HK-2 (cell line): Measurements from ENCODE around the gene MAD1L1.
"Not testable (repeated sequence)": the region's sequence is repeated elsewhere in the genome, so short reads cannot be mapped to it uniquely, and the experiment has no call there.

Experiments
- DNase-seq: peaks from one replicate; pipeline ENCODE4 v3.0.0-alpha.2; 2018; ENCODE audit not compliant: unreplicated experiment

Gene MAD1L1

GRCh38 chr7:1942243-1942940, 290.4 kb downstream of the MAD1L1 start:
- DNase-seq, result no peak

GRCh38 chr7:1941464-1942242, 291.1 kb downstream of the MAD1L1 start:
- no peak for DNase-seq

- peak; percentile 60 for DNase-seq
These were observed 291.9 kb downstream of the MAD1L1 start for GRCh38 chr7:1940863-1941262.

GRCh38 chr7:1940402-1940786, 292.4 kb downstream of the MAD1L1 start:
- peak; percentile 78 for DNase-seq

- DNase-seq, result peak; percentile 35
These were observed 293.0 kb downstream of the MAD1L1 start for GRCh38 chr7:1939434-1940401.

GRCh38 chr7:1938788-1939433, 293.8 kb downstream of the MAD1L1 start:
- no peak for DNase-seq

- DNase-seq, result no peak
These were observed 295.5 kb downstream of the MAD1L1 start for GRCh38 chr7:1937252-1937605.

GRCh38 chr7:1936531-1937251, 296.1 kb downstream of the MAD1L1 start:
- DNase-seq, result no peak

GRCh38 chr7:1936006-1936310, 296.8 kb downstream of the MAD1L1 start:
- no peak for DNase-seq

GRCh38 chr7:1935176-1936005, 297.4 kb downstream of the MAD1L1 start:
- DNase-seq, result no peak

- no peak for DNase-seq
These were observed 298.0 kb downstream of the MAD1L1 start for GRCh38 chr7:1934756-1935155.

- no peak for DNase-seq
These were observed 298.7 kb downstream of the MAD1L1 start for GRCh38 chr7:1934017-1934416.

GRCh38 chr7:1933066-1933750, 299.5 kb downstream of the MAD1L1 start:
- DNase-seq, result no peak

- DNase-seq, result no peak
These were observed 300.8 kb downstream of the MAD1L1 start for GRCh38 chr7:1931951-1932270.

- no peak for DNase-seq
These were observed 301.3 kb downstream of the MAD1L1 start for GRCh38 chr7:1931256-1931950.

- DNase-seq, result no peak
These were observed 302.2 kb downstream of the MAD1L1 start for GRCh38 chr7:1930381-1931065.

GRCh38 chr7:1929349-1929925, 303.3 kb downstream of the MAD1L1 start:
- DNase-seq, result not testable (repeated sequence)

GRCh38 chr7:1928645-1929348, 303.9 kb downstream of the MAD1L1 start:
- DNase-seq, result no peak
